PC-9 (cell line): ENCODE measurements around the gene ZNF516. TPM values are rescaled to one million over a fixed set of nuclear protein-coding genes. Genes with fewer than 3 reads are reported as not detected.

ENCODE experiments used
- BruUV-seq: library from RNA; stranded (reverse); fragments of 400-500 nt; replicated peaks from 2 replicates; lab custom pipeline; 2021; lab: Mats Ljungman, UMichigan
- CTCF ChIA-PET: fragments of 300-600 bp; sonication (Branson Sonifier 250); formaldehyde crosslinking; loops from one replicate; lab custom pipeline; 2022; ENCODE audit warnings: antibody characterized with exemption; lab: Charles Lee
- POLR2A ChIA-PET: fragments of 300-600 bp; sonication (Branson Sonifier 250); formaldehyde crosslinking; loops from one replicate; lab custom pipeline; 2022; ENCODE audit warnings: antibody characterized with exemption; ENCODE audit not compliant: unreplicated experiment; lab: Charles Lee
- DNase-seq, 2 experiments: peaks; one replicate each; pipeline versions ENCODE4 v3.0.0 to v3.0.0-alpha.2; 2015 to 2022; ENCODE audit warnings: mixed read lengths in 1 of 2
- H2AFZ ChIP-seq: fragments of 200-600 bp; sonication (generic); 2 replicates; pipeline ENCODE4 v1.8.1; 2017; ENCODE audit warnings: antibody characterized with exemption
- H3F3A ChIP-seq: fragments of 200-600 bp; sonication (generic); 2 replicates; pipeline ENCODE4 v1.8.1; 2017; ENCODE audit warnings: antibody characterized with exemption, mild to moderate bottlenecking, low read depth; ENCODE audit not compliant: insufficient read depth
- H3K27ac ChIP-seq: fragments of 200-600 bp; sonication (generic); 2 replicates; pipeline ENCODE4 v1.6.1; 2016; ENCODE audit warnings: mixed run types
- H3K27me3 ChIP-seq: fragments of 200-600 bp; sonication (generic); 2 replicates; pipeline ENCODE4 v1.6.1; 2016; ENCODE audit warnings: low read depth, mixed run types; ENCODE audit not compliant: insufficient read depth
- H3K36me3 ChIP-seq: fragments of 200-600 bp; sonication (generic); 2 replicates; pipeline ENCODE4 v1.6.1; 2016; ENCODE audit warnings: low read depth, mixed run types
- H3K4me1 ChIP-seq: fragments of 200-600 bp; sonication (generic); replicated peaks from 2 replicates; pipeline ENCODE4 v1.6.1; 2016; ENCODE audit warnings: mixed run types; ENCODE audit not compliant: insufficient read depth
- H3K4me2 ChIP-seq: fragments of 200-600 bp; sonication (generic); 2 replicates; pipeline ENCODE4 v1.6.1; 2017; ENCODE audit warnings: mixed run types
- H3K4me3 ChIP-seq: fragments of 200-600 bp; sonication (generic); 2 replicates; pipeline ENCODE4 v1.6.1; 2016; ENCODE audit warnings: mixed run types
- H3K79me2 ChIP-seq: fragments of 200-600 bp; sonication (generic); 2 replicates; pipeline ENCODE4 v1.6.1; 2017; ENCODE audit warnings: low read depth, mixed run types
- H3K9me2 ChIP-seq: fragments of 200-600 bp; sonication (generic); 2 replicates; pipeline ENCODE4 v1.8.1; 2017; ENCODE audit warnings: mild to moderate bottlenecking; ENCODE audit not compliant: insufficient read depth
- H3K9me3 ChIP-seq: fragments of 200-600 bp; sonication (generic); 2 replicates; pipeline ENCODE4 v1.8.1; 2016; ENCODE audit warnings: low read depth; ENCODE audit not compliant: insufficient read depth
- H4K20me1 ChIP-seq: fragments of 200-600 bp; sonication (generic); 2 replicates; pipeline ENCODE4 v1.8.1; 2017; ENCODE audit not compliant: insufficient read depth
- CTCF ChIP-seq: fragments of 200-600 bp; sonication (generic); conservative IDR thresholded peaks from 2 replicates; pipeline ENCODE4 v1.6.1; 2017; ENCODE audit warnings: mixed run types, antibody characterized with exemption, mild to moderate bottlenecking, moderate library complexity
- EZH2 ChIP-seq: fragments of 200-600 bp; sonication (generic); IDR thresholded peaks from 2 replicates; pipeline ENCODE4 v1.8.0; 2017; ENCODE audit warnings: antibody characterized with exemption, low read depth
- intact Hi-C: fragments of 100-400 bp; cut with micrococcal nuclease; formaldehyde crosslinking; loops from one replicate; pipeline ENCODE4 v1.10.0; 2022; ENCODE audit not compliant: unreplicated experiment
- total RNA-seq: library from RNA; stranded (reverse); gene quantifications from 2 replicates; pipeline ENCODE4 v1.2.3, GENCODE V29; 2021

Gene ZNF516
- total RNA-seq, 1 experiment from 2014 or later = 32.7 TPM

- CTCF ChIA-PET = no interaction called here
- H3K4me1 ChIP-seq = no peaks in the 10 kb centered on the region; the same call in 1 of the 2 replicates
- POLR2A ChIA-PET = no interaction called here
- H3K4me3 ChIP-seq = no peak overlapping the region
- no peak overlapping the region for H3K4me2 ChIP-seq
- H3K9me3 ChIP-seq = no peaks in the 10 kb centered on the region
- H2AFZ ChIP-seq = no peak overlapping the region
- no peak for TF ChIP-seq CTCF
- TF ChIP-seq EZH2 = no peak
- H3K27ac ChIP-seq = no peak overlapping the region
- no TSS peak for BruUV-seq
- intact Hi-C loops = no loop called here
- no peaks in the 10 kb centered on the region for H3K36me3 ChIP-seq
- H3K27me3 ChIP-seq = no peaks in the 10 kb centered on the region; the same call in 1 of the 2 replicates
- no peaks in the 10 kb centered on the region for H3K9me2 ChIP-seq
- H3F3A ChIP-seq = no peaks in the 10 kb centered on the region
- peaks cover 20% of the 10 kb centered on the region; the same call in 1 of the 2 replicates for H3K79me2 ChIP-seq
- peaks cover 53% of the 10 kb centered on the region for H4K20me1 ChIP-seq
- DNase-seq = no peak
Measured at GRCh38 chr18:76429262-76430126, 65.5 kb downstream of the ZNF516 start.

- Histone ChIP-seq H3F3A (no peaks in the 10 kb centered on the region), H3K27ac (no peak overlapping the region), H3K9me2 (no peaks in the 10 kb centered on the region), H3K79me2 (peaks cover 15% of the 10 kb centered on the region; the same call in 1 of the 2 replicates), H4K20me1 (peaks cover 47% of the 10 kb centered on the region), H3K27me3 (no peaks in the 10 kb centered on the region), H3K9me3 (no peaks in the 10 kb centered on the region), H2AFZ (no peak overlapping the region), H3K4me1 (no peaks in the 10 kb centered on the region; the same call in 1 of the 2 replicates), H3K4me2 (no peak overlapping the region), H3K36me3 (no peaks in the 10 kb centered on the region), H3K4me3 (no peak overlapping the region)
- TF ChIP-seq CTCF = no peak
- TF ChIP-seq EZH2 = no peak
- ChIA-PET CTCF (no interaction called here), POLR2A (no interaction called here)
- DNase-seq = no peak
- intact Hi-C loops = no loop called here
- BruUV-seq = no TSS peak
Measured at GRCh38 chr18:76428396-76429261, 66.4 kb downstream of the ZNF516 start.

GRCh38 chr18:76426737-76427305 is 68.2 kb downstream of the ZNF516 start:
- Histone ChIP-seq H3K9me3 (no peaks in the 10 kb centered on the region), H3F3A (no peaks in the 10 kb centered on the region), H3K4me3 (no peak overlapping the region), H4K20me1 (peaks cover 57% of the 10 kb centered on the region), H3K4me2 (no peak overlapping the region), H3K27me3 (no peaks in the 10 kb centered on the region), H3K27ac (no peak overlapping the region), H3K36me3 (no peaks in the 10 kb centered on the region), H2AFZ (no peak overlapping the region), H3K79me2 (peaks cover 23% of the 10 kb centered on the region; the same call in 1 of the 2 replicates), H3K4me1 (peaks cover 5% of the 10 kb centered on the region; the same call in 1 of the 2 replicates), H3K9me2 (no peaks in the 10 kb centered on the region)
- ChIA-PET POLR2A (no interaction called here), CTCF (no interaction called here)
- intact Hi-C loops = no loop called here
- TF ChIP-seq CTCF (peak; percentile 75), EZH2 (no peak)
- BruUV-seq = no TSS peak
- DNase-seq = no peak
